H1 (cell line): ENCODE measurements around the gene ETV5. TPM values are rescaled to one million over a fixed set of nuclear protein-coding genes. Genes with fewer than 3 reads are reported as not detected.

ENCODE experiments used
- CTCF ChIA-PET: fragments of 300-600 bp; sonication (Branson Sonifier 250); formaldehyde crosslinking; loops from one replicate; lab custom pipeline; 2021; ENCODE audit not compliant: partially characterized antibody; lab: Charles Lee
- POLR2A ChIA-PET: fragments of 300-600 bp; sonication (Branson Sonifier 250); formaldehyde crosslinking; loops from one replicate; lab custom pipeline; 2021; ENCODE audit warnings: inconsistent platforms; ENCODE audit not compliant: partially characterized antibody; lab: Charles Lee
- DNase-seq, 2 experiments: peaks; one replicate each; pipeline versions ENCODE4 v3.0.0 to v3.0.0-alpha.2; 2010 to 2022; ENCODE audit warnings: low spot score in 2 of 2, low read depth in 1 of 2, mixed read lengths in 1 of 2
- FAIRE-seq: peaks from 2 replicates; lab custom pipeline; 2011; peaks lifted over from hg19 to GRCh38; lab: Jason Lieb, UNC
- H2AFZ ChIP-seq: 2 replicates; pipeline ENCODE4 v1.8.1; 2012; ENCODE audit warnings: low read length, inconsistent platforms
- H2AK5ac ChIP-seq: 2 replicates; pipeline ENCODE4 v1.6.1; 2013; ENCODE audit warnings: low read depth, low read length
- H2BK120ac ChIP-seq: replicated peaks from 2 replicates; pipeline ENCODE3; 2013; ENCODE audit warnings: low read depth, low read length, inconsistent platforms
- H2BK12ac ChIP-seq: 2 replicates; pipeline ENCODE4 v1.6.1; 2013; ENCODE audit warnings: low read depth, low read length
- H2BK15ac ChIP-seq: 2 replicates; pipeline ENCODE4 v1.6.1; 2013; ENCODE audit warnings: low read length
- H2BK20ac ChIP-seq: 2 replicates; pipeline ENCODE4 v1.6.1; 2013; ENCODE audit warnings: low read length
- H2BK5ac ChIP-seq: 2 replicates; pipeline ENCODE4 v1.6.1; 2013; ENCODE audit warnings: low read depth, low read length
- H3K14ac ChIP-seq: 2 replicates; pipeline ENCODE4 v1.6.1; 2013; ENCODE audit warnings: inconsistent platforms; ENCODE audit not compliant: insufficient read length
- H3K18ac ChIP-seq: 2 replicates; pipeline ENCODE4 v1.6.1; 2013; ENCODE audit warnings: low read length; ENCODE audit errors: extremely low read depth
- H3K23ac ChIP-seq: 2 replicates; pipeline ENCODE4 v1.6.1; 2013; ENCODE audit warnings: inconsistent platforms; ENCODE audit not compliant: insufficient read length
- H3K23me2 ChIP-seq: 2 replicates; pipeline ENCODE4 v1.6.1; 2013; ENCODE audit warnings: low read depth, low read length
- H3K27ac ChIP-seq: 2 replicates; pipeline ENCODE4 v1.6.1; 2011; ENCODE audit warnings: low read depth, low read length, inconsistent platforms
- H3K27me3 ChIP-seq, 4 experiments: replicated peaks in 1 of 4; 1 replicate in 1 of 4; 2 replicates in 3 of 4; pipeline versions ENCODE4 v1.6.1 to v1.8.1; 2011 to 2013; ENCODE audit warnings: low read length in 3 of 4, mild to moderate bottlenecking in 3 of 4, inconsistent platforms in 2 of 4, mixed read lengths in 2 of 4, moderate library complexity in 1 of 4; ENCODE audit not compliant: control insufficient read depth in 3 of 4, insufficient read depth in 3 of 4; ENCODE audit errors: extremely low read depth in 1 of 4
- H3K36me3 ChIP-seq, 4 experiments: 2 replicates each; pipeline versions ENCODE4 v1.6.1 to v1.8.1; 2011 to 2013; ENCODE audit warnings: mild to moderate bottlenecking in 4 of 4, low read length in 3 of 4, moderate library complexity in 2 of 4, control low read depth in 1 of 4, inconsistent platforms in 1 of 4; ENCODE audit not compliant: insufficient read depth in 4 of 4, control insufficient read depth in 2 of 4
- H3K4ac ChIP-seq: replicated peaks from 2 replicates; pipeline ENCODE3; 2013; ENCODE audit warnings: low read length, low read depth, mixed read lengths, inconsistent platforms; ENCODE audit not compliant: insufficient read length
- H3K4me1 ChIP-seq, 4 experiments: replicated peaks in 1 of 4; 1 replicate in 1 of 4; 2 replicates in 3 of 4; pipeline versions ENCODE4 v1.6.1 to v1.8.1; 2011 to 2013; ENCODE audit warnings: low read length in 3 of 4, inconsistent platforms in 2 of 4, mixed read lengths in 1 of 4; ENCODE audit not compliant: insufficient read depth in 4 of 4, control insufficient read depth in 3 of 4
- H3K4me2 ChIP-seq, 2 experiments: 2 replicates each; pipeline versions ENCODE4 v1.6.1 to v1.8.1; 2011 to 2013; ENCODE audit warnings: low read depth in 2 of 2, low read length in 2 of 2, control low read depth in 1 of 2, inconsistent platforms in 1 of 2, mild to moderate bottlenecking in 1 of 2; ENCODE audit not compliant: insufficient read depth in 1 of 2
- H3K4me3 ChIP-seq, 4 experiments: fragments of 200-600, 300-600 bp in 1 of 4; sonication (generic), shearing (Covaris generic), sonication (Bioruptor Twin) in 1 of 4; 2 replicates each; pipeline versions ENCODE4 v1.5.1 to v1.8.1; 2011 to 2016; ENCODE audit warnings: low read length in 4 of 4, low read depth in 3 of 4, control low read depth in 2 of 4, inconsistent platforms in 2 of 4, mild to moderate bottlenecking in 2 of 4, mixed read lengths in 1 of 4, moderate library complexity in 1 of 4; ENCODE audit not compliant: insufficient read depth in 2 of 4; ENCODE audit errors: extremely low read depth in 1 of 4
- H3K56ac ChIP-seq: replicated peaks from 2 replicates; pipeline ENCODE3; 2013; ENCODE audit warnings: low read depth, mild to moderate bottlenecking, mixed read lengths, low read length, inconsistent platforms; ENCODE audit not compliant: insufficient read length
- H3K79me1 ChIP-seq: 2 replicates; pipeline ENCODE4 v1.6.1; 2013; ENCODE audit warnings: low read depth, low read length, control low read depth
- H3K79me2 ChIP-seq, 2 experiments: 2 replicates each; pipeline versions ENCODE4 v1.6.1 to v1.8.1; 2012 to 2013; ENCODE audit warnings: low read length in 2 of 2, mild to moderate bottlenecking in 2 of 2, inconsistent platforms in 1 of 2; ENCODE audit not compliant: insufficient read depth in 2 of 2, control insufficient read depth in 1 of 2
- H3K9ac ChIP-seq, 4 experiments: replicated peaks in 1 of 4; 1 replicate in 1 of 4; 2 replicates in 3 of 4; pipeline versions ENCODE4 v1.6.1 to v1.8.1; 2011 to 2013; ENCODE audit warnings: low read depth in 3 of 4, low read length in 3 of 4, control low read depth in 2 of 4, mild to moderate bottlenecking in 2 of 4, moderate library complexity in 2 of 4, inconsistent platforms in 1 of 4; ENCODE audit errors: extremely low read depth in 1 of 4
- H3K9me3 ChIP-seq, 2 experiments: 2 replicates each; pipeline versions ENCODE4 v1.6.1 to v1.8.1; 2012 to 2013; ENCODE audit warnings: mild to moderate bottlenecking in 2 of 2, moderate library complexity in 2 of 2, control low read depth in 1 of 2, inconsistent platforms in 1 of 2, low read depth in 1 of 2, low read length in 1 of 2, mixed read lengths in 1 of 2; ENCODE audit not compliant: insufficient read depth in 2 of 2
- H4K20me1 ChIP-seq, 2 experiments: replicated peaks in 1 of 2; 2 replicates each; pipeline versions ENCODE3 to v1.8.1; 2011 to 2013; ENCODE audit warnings: inconsistent platforms in 2 of 2, low read length in 2 of 2, mild to moderate bottlenecking in 1 of 2; ENCODE audit not compliant: insufficient read depth in 2 of 2, control insufficient read depth in 1 of 2
- H4K5ac ChIP-seq: 2 replicates; pipeline ENCODE4 v1.6.1; 2013; ENCODE audit warnings: low read length, low read depth, mixed read lengths, inconsistent platforms; ENCODE audit not compliant: insufficient read length
- H4K8ac ChIP-seq: 2 replicates; pipeline ENCODE4 v1.8.0; 2013; ENCODE audit warnings: mild to moderate bottlenecking, moderate library complexity, low read length, inconsistent platforms; ENCODE audit not compliant: insufficient read depth; ENCODE audit errors: extremely low read depth
- H4K91ac ChIP-seq: replicated peaks from 2 replicates; pipeline ENCODE3; 2013; ENCODE audit warnings: low read length, mixed read lengths, inconsistent platforms; ENCODE audit not compliant: insufficient read length
- ATF3 ChIP-seq: IDR thresholded peaks from 2 replicates; pipeline ENCODE4 v1.6.1; 2011; ENCODE audit warnings: low read depth, mild to moderate bottlenecking, low read length; ENCODE audit not compliant: insufficient read depth
- BACH1 ChIP-seq: IDR thresholded peaks from 2 replicates; pipeline ENCODE4 v1.6.1; 2012; ENCODE audit warnings: low read length, improper control_type of control experiment
- CHD1 ChIP-seq: IDR thresholded peaks from 2 replicates; pipeline ENCODE4 v1.6.1; 2012; ENCODE audit warnings: low read depth, low read length, improper control_type of control experiment
- EP300 ChIP-seq, 2 experiments: IDR thresholded peaks; 1 replicate in 1 of 2; 2 replicates in 1 of 2; pipeline ENCODE4 v1.6.1; 2011 to 2012; ENCODE audit warnings: low read depth in 2 of 2, low read length in 2 of 2, mild to moderate bottlenecking in 2 of 2, borderline replicate concordance in 1 of 2, inconsistent platforms in 1 of 2, moderate library complexity in 1 of 2
- EZH2 ChIP-seq: fragments of 200-600 bp; sonication (generic); IDR thresholded peaks from 2 replicates; pipeline ENCODE4 v1.7.1; 2012; ENCODE audit warnings: low read depth, mild to moderate bottlenecking, moderate library complexity, low read length, inconsistent platforms; ENCODE audit not compliant: severe bottlenecking
- FOSL1 ChIP-seq: IDR thresholded peaks from 2 replicates; pipeline ENCODE4 v1.6.1; 2011; ENCODE audit warnings: mild to moderate bottlenecking, low read depth, low read length, moderate library complexity; ENCODE audit not compliant: insufficient read depth
- KDM1A ChIP-seq: fragments of 200-600, 300-600 bp; sonication (generic); IDR thresholded peaks from 2 replicates; pipeline ENCODE4 v1.7.1; 2016; ENCODE audit warnings: mild to moderate bottlenecking, low read length, borderline replicate concordance
- NANOG ChIP-seq: IDR thresholded peaks from 2 replicates; pipeline ENCODE4 v1.6.1; 2011; ENCODE audit warnings: low read length, low read depth, mild to moderate bottlenecking, inconsistent platforms; ENCODE audit not compliant: insufficient read depth, poor library complexity, severe bottlenecking
- POLR2A ChIP-seq, 2 experiments: IDR thresholded peaks; 1 replicate in 1 of 2; 2 replicates in 1 of 2; pipeline ENCODE4 v1.6.1; 2011; ENCODE audit warnings: low read depth in 2 of 2, low read length in 2 of 2, mild to moderate bottlenecking in 2 of 2; ENCODE audit errors: control extremely low read depth in 1 of 2
- SIX5 ChIP-seq: IDR thresholded peaks from 2 replicates; pipeline ENCODE4 v1.6.1; 2011; ENCODE audit warnings: mild to moderate bottlenecking, low read depth, low read length
- whole genome bisulfite sequencing, 2 experiments: shearing (Covaris generic) in 1 of 2; methylation state at CpG; one replicate each; pipeline versions ENCODE4 v1.1.6 to v1.1.7; 2013 to 2015; ENCODE audit warnings: low lambda C conversion rate in 2 of 2, mixed read lengths in 2 of 2, inconsistent platforms in 1 of 2, low coverage in 1 of 2, missing lambda C conversion rate in 1 of 2; ENCODE audit not compliant: insufficient replicate concordance in 2 of 2, insufficient coverage in 1 of 2, insufficient read length in 1 of 2; ENCODE audit errors: extremely low coverage in 1 of 2, missing lambda C conversion rate in 1 of 2; 5-methylcytosine and 5-hydroxymethylcytosine counted together
- polyA plus RNA-seq, 7 experiments: library from polyadenylated mRNA; depleted of rRNA in 3 of 7; stranded (reverse) in 5 of 7; unstranded in 2 of 7; fragments of >200 nt in 5 of 7; fragments of 200-250 nt in 2 of 7; gene quantifications; 1 replicate in 5 of 7; 2 replicates in 1 of 7; 4 replicates in 1 of 7; pipeline versions ENCODE4 v1.2.1 to v1.2.3, GENCODE V29; 2011 to 2013; ENCODE audit warnings: missing spikeins in 2 of 7, mixed read lengths in 2 of 7
- total RNA-seq: library from RNA; stranded (reverse); fragmentation: NEBNext Ultra II Directional; extraction: Animal tissue kit (Norgen Biotek cat#: 25700); gene quantifications from 2 replicates; pipeline ENCODE4 v1.2.1, GENCODE V29; 2021
- TF ChIP-seq, protein P1 (sequence below), 3 experiments: IDR thresholded peaks; 1 replicate in 2 of 3; 2 replicates in 1 of 3; pipeline versions ENCODE4 v1.5.1 to v1.6.1; 2011; ENCODE audit warnings: low read length in 3 of 3, mild to moderate bottlenecking in 3 of 3, inconsistent platforms in 2 of 3, low read depth in 1 of 3, moderate library complexity in 1 of 3; ENCODE audit not compliant: insufficient read depth in 1 of 3; ENCODE audit errors: control extremely low read depth in 1 of 3

The ETV5 gene
- total and polyA plus RNA-seq, 2 of the 8 experiments (the other 6 are each of a cell fraction or from before 2014, with no cell fraction given): 13.1 to 36.9 TPM

- Histone ChIP-seq H3K27ac (no peak overlapping the region), H2BK120ac (no peak overlapping the region), H4K91ac (no peak overlapping the region), H3K9ac (no peak overlapping the region), H3K23me2 (no peaks in the 10 kb centered on the region), H3K4me2 (no peak overlapping the region), H4K5ac (no peak overlapping the region), H3K18ac (no peak overlapping the region), H3K27me3 (no peaks in the 10 kb centered on the region), H3K23ac (no peak overlapping the region), H3K4me1 (no peaks in the 10 kb centered on the region), H2BK12ac (no peak overlapping the region), H3K9me3 (no peaks in the 10 kb centered on the region), H2AFZ (no peak overlapping the region), H3K56ac (no peak overlapping the region), H4K8ac (no peak overlapping the region), H2BK5ac (no peak overlapping the region), H2AK5ac (no peak overlapping the region), H3K79me2 (no peaks in the 10 kb centered on the region), H2BK20ac (no peak overlapping the region), H2BK15ac (no peak overlapping the region), H4K20me1 (no peaks in the 10 kb centered on the region), H3K36me3 (no peaks in the 10 kb centered on the region), H3K4ac (no peak overlapping the region), H3K4me3 (no peak overlapping the region), H3K79me1 (no peaks in the 10 kb centered on the region), H3K14ac (no peak overlapping the region)
- WGBS, 2 experiments: 77% methylated on average over 1 of the region's 1 CpG; no CpG with 5 or more reads in 1 of the 2 experiments
- no peak for DNase-seq
- ChIA-PET CTCF (interaction anchor here (1.1 kb wide), 1 partner anchor 76 kb away, joined by 3 read pairs; no protein-coding TSS in a partner anchor), POLR2A (no interaction called here)
- FAIRE-seq: no peak
- no peak for TF ChIP-seq BACH1
- no peak for TF ChIP-seq FOSL1
- TF ChIP-seq EZH2: no peak
- no peak for TF ChIP-seq SIX5
- TF ChIP-seq NANOG: no peak
- TF ChIP-seq, protein P1, sequence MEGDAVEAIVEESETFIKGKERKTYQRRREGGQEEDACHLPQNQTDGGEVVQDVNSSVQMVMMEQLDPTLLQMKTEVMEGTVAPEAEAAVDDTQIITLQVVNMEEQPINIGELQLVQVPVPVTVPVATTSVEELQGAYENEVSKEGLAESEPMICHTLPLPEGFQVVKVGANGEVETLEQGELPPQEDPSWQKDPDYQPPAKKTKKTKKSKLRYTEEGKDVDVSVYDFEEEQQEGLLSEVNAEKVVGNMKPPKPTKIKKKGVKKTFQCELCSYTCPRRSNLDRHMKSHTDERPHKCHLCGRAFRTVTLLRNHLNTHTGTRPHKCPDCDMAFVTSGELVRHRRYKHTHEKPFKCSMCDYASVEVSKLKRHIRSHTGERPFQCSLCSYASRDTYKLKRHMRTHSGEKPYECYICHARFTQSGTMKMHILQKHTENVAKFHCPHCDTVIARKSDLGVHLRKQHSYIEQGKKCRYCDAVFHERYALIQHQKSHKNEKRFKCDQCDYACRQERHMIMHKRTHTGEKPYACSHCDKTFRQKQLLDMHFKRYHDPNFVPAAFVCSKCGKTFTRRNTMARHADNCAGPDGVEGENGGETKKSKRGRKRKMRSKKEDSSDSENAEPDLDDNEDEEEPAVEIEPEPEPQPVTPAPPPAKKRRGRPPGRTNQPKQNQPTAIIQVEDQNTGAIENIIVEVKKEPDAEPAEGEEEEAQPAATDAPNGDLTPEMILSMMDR (IDR thresholded peaks at IDR 0.05; ENCODE audit: control extremely low read depth in 1 of 3, insufficient read depth in 1 of 3, low read depth in 1 of 3, low read length in 3 of 3): no peak
- no peak for TF ChIP-seq POLR2A (IDR thresholded peaks at IDR 0.05; ENCODE audit: control extremely low read depth in 1 of 2, low read depth in 2 of 2, low read length in 2 of 2)
- TF ChIP-seq ATF3: no peak
- no peak for TF ChIP-seq KDM1A
- TF ChIP-seq EP300 (IDR thresholded peaks at IDR 0.05; ENCODE audit: borderline replicate concordance in 1 of 2, low read depth in 2 of 2, low read length in 2 of 2): no peak
- no peak for TF ChIP-seq CHD1
Measured at GRCh38 chr3:186143250-186143649, 34.4 kb upstream of the ETV5 start.
